ENCODE results near the gene CNGB1.
A peak's percentile ranks its signal among the peaks of the same experiment; 100 is the strongest.
"Not testable (repeated sequence)": the region's sequence is repeated elsewhere in the genome, so short reads cannot be mapped to it uniquely, and the experiment has no call there.

CNGB1 gene

GRCh38 chr16:57903656-57904055, 67.3 kb downstream of the CNGB1 start:
- no peak for DNase-seq (ENCODE audit: low read depth)

DNA sequence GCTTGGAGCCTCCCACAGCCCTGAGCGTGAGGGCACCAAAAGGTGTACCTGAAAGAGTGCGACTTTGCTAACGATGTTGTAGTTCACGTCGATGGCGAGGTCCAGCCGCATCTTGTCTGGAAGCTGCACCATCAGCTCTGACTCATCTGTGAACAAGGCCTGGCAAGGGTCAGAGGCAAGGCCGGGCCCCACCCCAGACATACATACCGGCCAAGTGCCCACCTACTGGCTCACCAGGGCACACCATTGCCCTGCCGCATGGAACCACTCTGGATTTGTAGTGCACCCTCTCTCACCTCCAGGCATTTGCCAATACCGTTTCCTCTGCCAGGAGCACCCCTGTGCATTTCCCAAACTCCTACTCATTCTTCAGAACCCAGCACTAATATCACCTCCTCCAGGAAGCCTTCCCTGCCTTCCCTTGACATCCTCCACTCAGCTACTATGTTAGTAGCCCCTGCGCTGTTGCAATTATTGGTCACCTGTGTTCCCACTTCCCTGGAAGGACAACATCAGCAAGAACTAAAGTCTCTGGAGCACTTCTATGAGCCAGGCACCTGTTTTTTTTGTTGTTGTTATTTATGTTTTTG, 69.4 kb downstream of the CNGB1 start:
- DNase-seq (ENCODE audit: low read depth) = no peak

DNA sequence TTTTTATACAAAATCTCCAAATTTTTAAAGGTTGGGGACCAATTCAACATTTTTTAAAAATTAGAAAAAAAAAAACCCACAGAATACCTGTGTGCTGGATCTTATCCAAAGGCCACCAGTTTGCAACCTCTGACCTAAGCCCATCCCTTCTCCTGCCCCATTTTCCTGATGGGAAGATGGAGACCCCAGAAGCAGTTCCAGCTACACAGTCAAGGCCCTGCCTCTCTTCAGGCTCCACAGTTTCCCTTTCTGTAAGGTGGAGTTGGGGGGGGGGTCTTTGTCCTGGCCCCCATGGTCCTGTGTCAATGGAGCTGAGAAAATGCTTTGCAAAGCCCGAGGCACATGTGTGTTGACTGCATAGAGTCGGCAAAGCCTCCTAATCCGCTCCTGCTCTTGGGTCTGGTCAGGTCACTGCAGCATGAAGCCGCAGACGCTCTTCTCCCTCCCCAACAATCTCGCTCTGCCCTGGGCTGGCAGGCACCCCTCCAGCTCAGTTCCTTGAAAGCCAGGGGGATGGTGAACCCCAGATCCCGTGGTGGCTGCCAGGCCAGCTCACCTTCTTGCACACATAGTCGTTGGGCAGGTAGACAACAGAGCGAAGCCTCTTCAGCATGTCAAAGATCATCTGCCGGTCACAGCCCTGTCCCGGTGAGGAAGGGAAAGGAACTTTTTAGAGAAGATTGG, 70.0 kb downstream of the CNGB1 start:
- DNase-seq (ENCODE audit: low read depth) = no peak

- DNase-seq (ENCODE audit: low read depth) = peak; percentile 60
Measured at GRCh38 chr16:57899771-57900661, 70.9 kb downstream of the CNGB1 start.

GRCh38 chr16:57898961-57899360, 72.0 kb downstream of the CNGB1 start:
- DNase-seq (ENCODE audit: low read depth) = no peak

DNA sequence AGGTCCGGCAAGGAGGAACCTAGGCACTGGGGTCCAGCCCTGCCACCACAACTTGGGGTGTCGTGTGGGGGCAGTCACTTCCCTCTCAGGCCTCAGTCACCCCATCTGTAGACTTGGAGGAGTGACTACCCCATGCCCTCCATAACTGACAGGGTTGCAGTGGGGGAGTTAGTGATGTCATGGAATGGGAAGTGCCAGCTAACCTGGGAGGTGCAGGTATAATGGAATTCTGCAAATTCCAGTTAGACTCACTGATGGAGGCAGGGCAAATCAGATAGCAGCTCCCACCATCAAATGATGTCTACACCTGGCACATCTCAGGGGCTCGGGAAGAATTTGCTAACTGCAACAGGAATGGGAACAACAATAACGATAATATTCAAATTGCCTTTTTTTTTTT, 72.9 kb downstream of the CNGB1 start:
- DNase-seq (ENCODE audit: low read depth) = no peak

DNA sequence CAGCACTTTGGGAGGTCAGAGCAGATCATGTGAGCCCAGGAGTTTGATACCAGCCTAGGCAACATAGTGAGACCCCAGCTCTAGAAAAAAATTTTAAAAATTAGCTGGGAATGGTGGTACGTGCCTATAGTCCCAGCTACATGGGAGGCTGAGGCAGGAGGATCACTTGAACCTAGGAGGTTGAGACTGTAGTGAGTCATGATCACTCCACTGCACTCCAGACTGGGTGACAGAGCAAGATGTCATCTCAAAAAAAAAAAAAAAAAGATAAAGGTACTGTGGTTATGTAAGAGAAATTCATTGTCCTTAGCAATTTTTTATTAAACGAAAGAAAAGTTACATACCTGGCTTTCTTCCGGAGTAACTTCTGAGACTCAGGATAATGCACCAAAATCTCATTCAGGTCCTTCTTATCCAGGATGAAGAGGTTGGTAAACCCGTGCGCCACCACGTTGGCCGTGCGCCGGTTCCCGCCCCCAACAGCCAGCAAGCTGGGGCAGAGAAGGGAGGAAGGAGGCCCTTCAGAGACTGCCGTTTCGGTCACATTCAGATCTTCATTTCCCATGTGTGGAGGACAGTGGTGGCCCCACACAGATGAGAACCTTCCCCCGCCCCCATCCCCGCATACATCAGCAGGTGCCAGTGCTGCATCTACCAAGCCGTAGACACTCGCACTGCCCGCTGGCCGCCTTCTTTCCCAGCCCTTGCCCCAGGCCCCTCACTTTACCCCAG, 73.7 kb downstream of the CNGB1 start:
- no peak for DNase-seq (ENCODE audit: low read depth)

GRCh38 chr16:57895081-57895547, 75.8 kb downstream of the CNGB1 start:
- not testable (repeated sequence) for DNase-seq (ENCODE audit: low read depth)

DNA sequence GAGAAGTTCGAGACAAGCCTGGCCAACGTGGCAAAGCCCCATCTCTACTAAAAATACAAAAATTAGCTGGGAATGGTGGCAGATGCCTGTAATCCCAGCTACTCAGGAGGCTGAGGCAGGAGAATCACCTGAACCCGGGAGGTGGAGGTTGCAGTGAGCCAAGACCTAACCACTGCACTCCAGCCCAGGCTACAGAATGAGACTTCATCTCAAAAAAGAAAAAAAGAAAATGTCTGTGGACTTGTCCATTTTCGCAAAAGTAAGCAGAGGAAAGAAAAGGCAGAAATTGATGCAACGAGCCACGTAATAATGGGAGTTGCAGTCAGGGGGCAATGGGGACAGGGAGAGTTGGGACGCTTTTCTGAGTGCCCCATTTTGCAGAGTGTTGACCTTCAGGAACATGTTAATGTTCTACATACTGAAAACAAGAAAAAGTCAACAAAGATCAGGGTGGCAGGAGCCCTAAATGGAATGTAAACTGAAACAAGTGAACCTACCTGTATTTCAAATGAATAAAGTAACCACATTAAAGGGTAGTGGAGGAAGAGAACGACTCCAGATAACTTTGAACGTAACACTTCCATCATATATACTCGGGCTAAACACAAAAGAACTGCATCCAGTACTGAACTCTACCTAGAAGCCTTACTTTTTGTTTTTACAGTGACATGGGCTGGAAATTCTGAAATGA, 76.4 kb downstream of the CNGB1 start:
- no peak for DNase-seq (ENCODE audit: low read depth)

- no peak for DNase-seq (ENCODE audit: low read depth)
Measured at GRCh38 chr16:57893559-57894389, 77.2 kb downstream of the CNGB1 start.

DNA sequence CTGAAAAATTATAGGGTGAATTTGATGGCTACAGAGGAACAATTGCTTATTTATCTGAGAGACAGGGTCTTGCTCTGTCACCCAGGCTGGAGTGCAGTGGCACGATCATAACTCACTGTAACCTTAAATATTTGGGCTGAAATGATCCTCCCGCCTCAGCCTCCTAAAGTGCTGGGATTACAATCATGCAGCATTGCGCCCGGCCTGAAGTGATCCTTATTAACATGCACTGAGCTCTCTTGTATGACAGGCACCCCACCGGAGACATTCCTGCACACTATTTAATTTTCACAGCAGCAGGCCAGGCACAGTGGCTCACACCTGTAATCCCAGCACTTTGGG, 77.7 kb downstream of the CNGB1 start:
- no peak for DNase-seq (ENCODE audit: low read depth)

DNA sequence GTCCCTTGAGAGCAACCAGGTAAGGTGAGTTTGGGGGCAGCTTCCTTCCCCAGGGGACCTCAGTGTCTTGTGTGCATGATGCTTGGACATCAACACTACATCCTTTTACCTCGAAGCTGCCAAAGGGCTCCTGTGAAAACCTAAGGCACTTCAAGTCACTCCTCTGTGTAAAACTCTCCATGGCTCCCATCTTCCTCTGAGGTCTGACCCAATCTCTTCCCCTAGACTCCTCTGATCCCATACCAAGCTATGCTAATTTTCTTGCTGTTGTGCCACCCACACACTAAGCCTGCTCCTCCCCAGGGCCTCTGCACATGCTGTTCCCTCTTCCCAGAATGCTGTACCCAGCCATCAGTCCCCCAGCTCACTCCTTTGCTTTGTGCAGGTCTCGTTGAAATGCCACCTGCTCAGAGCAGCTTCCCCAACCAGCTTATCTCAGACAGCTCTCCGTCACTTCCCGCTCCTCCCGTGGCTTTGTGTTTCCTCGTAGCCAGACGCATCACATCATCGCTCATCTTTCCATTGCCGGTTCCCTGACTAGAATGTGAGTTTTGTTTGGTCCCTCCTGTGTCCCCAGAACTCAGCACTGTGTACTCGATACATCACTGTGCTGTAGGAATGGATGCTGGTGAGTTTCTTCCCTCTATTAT, 78.4 kb downstream of the CNGB1 start:
- DNase-seq (ENCODE audit: low read depth) = no peak

DNA sequence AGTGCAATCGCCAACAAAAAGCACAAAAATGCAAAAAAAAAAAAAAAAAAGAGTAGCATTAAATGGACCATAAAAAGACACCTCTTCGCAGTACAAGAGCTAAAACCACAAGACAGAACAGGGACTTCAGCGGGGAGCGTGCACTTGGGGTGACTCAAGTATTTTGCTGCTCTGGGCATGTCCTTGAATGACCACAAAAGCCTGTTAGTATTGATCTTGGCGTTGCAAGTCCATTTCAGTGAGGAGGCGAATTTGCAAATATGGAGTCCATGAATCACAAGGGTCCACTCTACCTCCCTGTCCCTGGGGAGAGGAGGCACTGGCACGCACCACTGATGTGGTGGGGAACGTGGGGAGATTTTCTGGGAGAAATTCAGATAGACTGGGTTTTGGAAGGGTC, 78.9 kb downstream of the CNGB1 start:
- DNase-seq (ENCODE audit: low read depth) = no peak

DNA sequence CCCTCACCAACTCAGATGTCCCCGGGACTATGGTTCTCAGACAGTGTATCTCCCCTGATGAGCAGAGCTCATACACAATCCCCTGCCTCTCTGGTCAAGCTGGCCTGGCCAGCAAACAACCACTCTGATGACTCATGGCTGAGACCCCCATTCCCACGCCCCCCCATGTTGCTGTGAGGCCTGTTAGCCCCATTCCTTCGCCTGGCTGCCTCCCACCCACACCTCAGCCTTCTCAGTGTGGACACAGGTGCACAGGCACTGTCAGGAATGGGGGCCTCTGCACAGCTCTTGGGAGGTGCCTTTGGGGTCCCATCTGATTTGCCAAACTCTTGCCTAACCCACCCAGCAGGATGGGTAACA, 80.2 kb downstream of the CNGB1 start:
- no peak for DNase-seq (ENCODE audit: low read depth)

GRCh38 chr16:57889960-57890751, 80.8 kb downstream of the CNGB1 start:
- DNase-seq (ENCODE audit: low read depth) = no peak

GRCh38 chr16:57889522-57889921, 81.4 kb downstream of the CNGB1 start:
- no peak for DNase-seq (ENCODE audit: low read depth)

DNA sequence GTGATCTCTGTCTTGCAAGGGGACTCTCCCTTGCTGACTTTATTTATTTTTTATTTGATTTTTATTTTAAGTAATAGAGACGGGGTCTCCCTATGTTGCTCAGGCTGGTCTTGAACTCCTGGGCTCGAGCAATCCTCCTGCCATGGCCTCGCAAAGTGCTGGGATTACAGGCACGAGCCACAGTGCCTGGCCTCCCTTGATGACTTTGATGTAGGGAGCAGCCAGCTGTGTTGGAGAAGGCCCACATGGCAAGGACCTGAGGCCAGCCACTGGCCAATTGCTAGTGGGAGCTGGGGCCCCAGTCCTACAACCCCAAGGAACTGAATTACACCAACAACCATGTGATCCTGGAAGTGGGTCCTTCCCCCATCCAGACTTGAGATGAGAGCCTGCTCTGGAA, 81.8 kb downstream of the CNGB1 start:
- DNase-seq (ENCODE audit: low read depth) = no peak

DNA sequence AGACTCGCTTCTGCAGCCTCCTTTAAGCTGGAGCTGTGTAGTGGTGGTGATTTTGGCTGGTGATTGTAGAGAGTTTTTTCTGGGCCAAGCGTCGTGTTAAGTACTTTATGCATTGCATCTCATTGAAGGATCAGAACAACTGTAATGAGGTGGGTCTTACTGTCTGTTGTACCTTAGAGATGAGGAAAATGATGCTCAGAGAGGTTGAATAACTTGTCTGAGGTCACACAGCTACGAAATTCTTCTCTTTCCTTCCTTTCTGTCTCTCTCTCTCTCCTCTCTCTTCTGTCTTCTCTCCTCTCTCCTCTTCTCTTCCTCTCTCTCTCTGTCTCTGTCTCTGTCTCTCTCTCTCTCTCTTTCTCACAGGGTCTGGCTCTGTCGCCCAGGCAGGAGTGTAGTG, 82.8 kb downstream of the CNGB1 start:
- DNase-seq (ENCODE audit: low read depth) = no peak

- DNase-seq (ENCODE audit: low read depth) = no peak
Measured at GRCh38 chr16:57887711-57888110, 83.2 kb downstream of the CNGB1 start.

GRCh38 chr16:57886427-57886826, 84.5 kb downstream of the CNGB1 start:
- no peak for DNase-seq (ENCODE audit: low read depth)

Measured in activated T-cell treated with anti-CD3 and anti-CD28 coated beads for 24 hours (primary cell).